GM19438 (cell line): ENCODE results near the gene TEX26.

Experiments used
- ATAC-seq: cut with Tn5 transposase; IDR thresholded peaks from one replicate; pipeline ENCODE4 v1.9.1; 2021; ENCODE audit warnings: low read depth; ENCODE audit not compliant: unreplicated experiment

TEX26 gene

DNA sequence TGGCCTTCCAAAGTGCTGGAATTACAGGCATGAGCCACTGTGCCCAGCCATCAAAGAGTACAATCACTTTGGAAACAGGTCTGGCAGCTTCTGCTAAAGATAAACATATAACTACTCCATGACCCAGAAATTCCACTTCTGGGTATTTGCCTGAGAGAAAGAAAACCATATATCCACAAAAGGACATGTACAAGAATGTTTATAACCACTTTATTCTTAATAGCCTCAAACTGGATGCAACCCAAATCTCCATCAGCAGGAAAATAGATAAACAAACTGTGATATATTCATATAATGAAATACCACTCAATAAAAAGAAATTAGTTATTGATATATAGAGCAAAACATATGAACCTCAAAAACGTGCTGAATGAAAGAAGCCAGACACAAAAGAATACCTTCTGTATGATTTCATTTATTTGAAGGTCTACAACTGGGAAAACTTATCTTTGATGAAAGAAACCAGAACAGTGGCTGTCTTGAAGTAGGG, 40.5 kb downstream of the TEX26 start:
- no peak for ATAC-seq

DNA sequence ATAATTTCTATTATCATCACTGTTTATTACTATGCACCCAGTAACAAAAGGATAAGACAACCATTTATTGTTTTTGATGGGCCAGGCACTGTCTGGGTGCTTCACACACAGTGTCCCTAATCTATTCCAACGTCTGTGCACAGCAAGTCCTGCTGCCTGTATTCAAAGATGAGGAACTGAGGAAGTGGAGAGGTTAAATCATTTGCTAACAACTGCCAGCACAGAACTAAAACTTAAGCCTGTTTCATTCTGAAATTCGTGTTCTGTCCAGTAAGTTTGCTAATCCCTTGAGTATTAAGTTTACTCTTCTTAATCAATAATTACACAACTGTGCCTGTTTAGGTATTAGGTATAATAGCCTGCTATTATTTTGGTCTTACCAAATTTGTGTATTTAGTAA, 41.9 kb downstream of the TEX26 start:
- no peak for ATAC-seq

DNA sequence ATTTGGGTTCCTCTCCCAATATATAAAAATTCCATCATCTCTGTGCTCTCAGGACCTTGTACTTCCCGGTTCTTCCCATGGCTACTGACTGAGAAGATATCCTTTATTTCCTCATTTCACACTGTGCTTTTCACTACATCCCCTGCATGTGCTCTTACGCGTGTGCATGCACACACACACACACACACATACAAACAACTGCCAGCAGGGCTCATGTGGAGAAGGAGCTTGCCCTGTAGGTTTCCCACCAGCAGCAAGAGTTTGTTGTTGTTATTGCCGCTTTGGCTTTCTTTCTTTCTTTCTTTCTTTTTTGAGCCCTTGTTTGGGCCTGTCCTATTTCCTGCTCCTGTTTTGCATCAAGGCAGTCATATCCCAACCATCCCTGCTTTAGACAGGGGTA, 43.6 kb downstream of the TEX26 start:
- no peak for ATAC-seq

DNA sequence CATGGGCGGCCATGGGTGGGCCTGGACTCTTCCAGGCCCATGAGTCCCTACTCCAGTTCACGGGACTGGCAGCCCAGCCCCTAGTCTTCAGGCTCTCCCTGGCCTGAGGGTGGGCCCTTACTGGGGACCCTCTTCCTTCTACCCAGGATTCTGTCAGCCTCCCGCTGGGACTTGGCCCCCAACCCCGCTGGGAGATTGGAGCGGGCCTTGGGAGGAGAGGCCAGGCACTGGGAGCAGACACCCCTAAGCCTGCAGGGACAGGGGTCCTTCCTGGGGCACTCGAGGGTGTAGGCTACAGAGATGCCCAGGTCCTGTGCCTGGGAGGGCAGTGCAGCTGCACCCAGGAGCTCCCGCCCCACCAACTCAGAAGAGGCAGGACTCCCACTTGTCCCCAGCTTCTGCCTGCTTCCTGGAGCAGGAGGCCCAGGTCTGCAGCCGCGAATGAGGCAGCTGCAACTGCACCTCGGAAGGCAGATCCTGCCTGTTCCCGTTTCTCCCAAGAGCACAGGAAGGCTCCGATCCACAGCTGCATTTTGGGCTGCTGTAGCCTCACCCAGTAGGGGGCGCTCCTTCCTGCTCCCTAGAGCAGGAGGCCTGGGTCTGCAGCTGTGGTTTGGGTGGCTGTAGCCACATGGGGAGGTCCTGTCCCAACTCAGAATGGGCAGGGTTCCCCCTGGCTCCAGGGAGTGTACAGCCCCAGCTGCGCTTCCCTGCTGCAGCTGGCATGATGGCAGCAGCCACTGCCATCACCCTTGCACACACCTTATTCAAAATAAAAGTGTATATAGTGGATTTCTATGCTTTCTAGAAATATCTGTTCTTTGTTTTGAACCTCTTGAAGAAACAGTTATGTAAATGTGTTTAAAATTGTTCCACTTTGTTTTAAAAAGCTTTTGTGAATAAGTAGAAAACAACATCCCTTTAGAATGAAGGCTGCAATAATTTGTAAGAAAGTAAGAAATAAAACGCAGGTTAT, 46.8 kb downstream of the TEX26 start:
- no peak for ATAC-seq

DNA sequence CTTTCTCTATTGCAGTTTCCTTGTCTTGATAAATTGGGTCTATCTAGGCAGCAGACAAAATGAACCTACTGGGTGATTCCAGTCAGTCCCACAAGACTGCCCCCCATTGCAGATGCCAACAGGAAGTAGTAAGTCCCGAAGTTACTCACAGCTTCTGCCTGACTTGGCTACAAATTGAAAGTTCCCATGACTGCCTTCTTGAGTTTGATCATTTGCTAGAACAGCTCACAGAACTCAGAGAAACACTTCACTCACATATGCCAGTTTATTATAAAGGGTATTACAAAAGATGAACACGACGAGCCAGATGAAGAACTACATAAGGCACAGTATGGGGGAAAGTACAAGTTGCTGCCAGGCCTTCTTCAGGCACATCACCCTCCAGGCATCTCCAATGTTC, 50.0 kb downstream of the TEX26 start:
- ATAC-seq, result no peak

DNA sequence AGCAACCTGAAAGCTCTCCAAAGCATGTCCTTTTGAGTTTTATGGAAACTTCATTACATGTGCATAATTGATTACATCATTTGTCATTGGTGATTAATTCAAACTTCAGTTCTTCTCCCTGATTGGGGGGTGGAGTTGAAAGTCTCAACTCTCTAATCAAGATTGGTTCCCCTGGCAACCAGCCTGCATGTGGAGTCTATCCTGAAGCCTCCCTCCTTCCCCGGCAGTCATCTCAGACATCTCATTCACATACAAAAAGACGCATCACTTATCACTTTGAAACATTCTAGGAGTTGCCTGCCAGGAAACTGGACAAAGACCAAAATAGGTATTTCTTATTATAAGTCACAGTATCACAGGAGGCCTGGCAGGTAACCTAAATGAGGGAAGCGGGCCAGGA, 50.5 kb downstream of the TEX26 start:
- no peak for ATAC-seq

DNA sequence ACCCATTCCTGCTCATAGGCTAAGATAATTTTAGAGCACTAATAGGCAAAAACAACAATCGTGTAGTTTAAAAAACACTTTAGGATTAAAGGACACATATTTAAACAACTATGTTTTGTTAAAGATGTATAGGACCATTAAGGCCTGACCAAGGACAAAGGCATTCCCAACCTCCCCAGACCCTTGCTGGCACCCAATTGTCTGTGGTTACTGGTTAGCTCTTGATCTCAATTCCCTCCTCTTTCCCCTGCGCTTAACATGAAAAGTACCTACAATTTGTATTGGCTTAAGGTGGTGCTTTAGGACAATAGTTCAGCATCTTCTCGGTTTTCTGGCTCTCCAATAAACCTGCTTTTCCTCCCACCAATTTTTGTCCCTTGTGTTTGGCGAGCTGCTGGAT, 51.0 kb downstream of the TEX26 start:
- ATAC-seq, result no peak

DNA sequence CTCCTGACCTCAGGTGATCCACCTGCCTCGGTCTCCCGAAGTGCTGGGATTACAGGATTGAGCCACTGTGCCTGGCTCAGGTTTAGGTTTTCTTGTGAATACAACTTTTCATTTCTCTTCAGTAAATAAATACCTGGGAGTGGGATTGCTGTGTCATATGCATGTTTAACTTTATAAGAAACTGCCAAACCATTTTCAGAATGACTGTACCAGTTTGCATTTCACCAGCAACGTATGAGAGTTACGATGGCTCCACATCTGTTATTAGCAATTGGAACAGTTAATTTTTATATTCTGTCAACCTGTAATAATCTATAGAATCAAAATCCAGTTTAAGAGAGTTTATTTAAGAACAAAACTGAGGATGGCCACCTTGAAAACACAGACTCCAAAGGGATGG, 52.2 kb downstream of the TEX26 start:
- no peak for ATAC-seq

DNA sequence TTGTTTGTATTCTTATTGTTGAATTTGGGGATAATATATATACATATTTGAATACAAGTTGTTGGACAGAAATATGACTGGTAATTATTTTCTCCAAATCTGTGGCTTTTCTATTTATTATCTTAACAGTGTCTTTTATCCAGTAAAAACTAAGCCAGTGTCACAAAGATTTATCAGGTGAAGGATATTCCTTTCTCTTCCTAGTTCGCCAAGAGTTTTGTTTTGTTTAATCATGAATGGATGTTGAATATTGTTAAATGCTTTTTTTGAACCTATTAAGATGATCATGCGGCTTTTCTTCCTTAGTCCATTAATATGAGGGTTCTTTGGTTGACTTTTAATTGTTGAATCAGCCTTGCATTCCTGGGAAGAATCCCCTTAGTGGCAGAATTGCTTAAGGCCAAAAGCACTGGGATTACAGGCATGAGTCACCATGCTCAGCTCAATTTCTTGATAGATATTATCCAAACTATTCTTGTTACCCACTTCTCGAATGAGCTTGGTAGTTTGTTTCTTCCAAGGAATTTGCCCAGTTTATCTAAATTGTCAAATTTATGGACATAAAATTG, 53.3 kb downstream of the TEX26 start:
- ATAC-seq, result no peak

DNA sequence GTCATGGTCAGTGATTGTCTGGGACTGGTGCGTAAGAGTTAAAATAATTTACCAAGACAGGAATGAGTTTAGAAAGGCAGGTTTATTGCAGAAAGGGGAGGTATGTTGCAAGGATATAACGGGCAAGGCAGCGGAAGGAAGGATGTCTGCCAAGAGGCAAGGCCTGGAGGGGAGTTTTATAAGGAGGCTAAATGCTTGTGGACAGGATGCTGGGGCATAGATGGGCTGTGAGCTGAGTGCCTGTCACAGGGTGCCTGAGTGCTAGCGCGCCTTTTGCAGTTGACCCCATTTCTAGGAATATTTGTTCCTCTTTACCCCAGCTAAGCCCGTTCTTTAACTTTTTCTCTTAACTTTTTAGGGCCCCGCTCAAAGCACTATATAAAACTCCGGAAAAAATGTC, 58.7 kb downstream of the TEX26 start:
- ATAC-seq, result no peak

DNA sequence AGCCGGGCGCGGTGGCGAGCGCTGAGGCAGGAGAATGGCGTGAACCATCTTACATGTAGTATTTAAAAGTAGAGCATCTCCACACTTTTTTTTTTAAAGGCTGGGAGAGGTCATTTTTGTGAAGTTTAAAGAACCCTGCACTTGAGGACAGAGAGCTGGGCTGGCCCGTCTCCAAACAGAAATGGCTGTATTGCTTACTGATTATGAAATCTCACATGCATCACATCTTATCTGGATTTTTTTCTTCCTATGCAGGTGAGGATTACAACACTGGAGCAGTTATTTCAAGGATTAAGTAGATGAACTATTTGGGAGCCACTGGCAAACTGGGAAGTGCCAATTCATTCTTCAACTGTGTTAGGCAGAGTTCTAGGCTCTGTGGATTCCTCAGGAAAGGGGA, 59.5 kb downstream of the TEX26 start:
- ATAC-seq, result no peak

DNA sequence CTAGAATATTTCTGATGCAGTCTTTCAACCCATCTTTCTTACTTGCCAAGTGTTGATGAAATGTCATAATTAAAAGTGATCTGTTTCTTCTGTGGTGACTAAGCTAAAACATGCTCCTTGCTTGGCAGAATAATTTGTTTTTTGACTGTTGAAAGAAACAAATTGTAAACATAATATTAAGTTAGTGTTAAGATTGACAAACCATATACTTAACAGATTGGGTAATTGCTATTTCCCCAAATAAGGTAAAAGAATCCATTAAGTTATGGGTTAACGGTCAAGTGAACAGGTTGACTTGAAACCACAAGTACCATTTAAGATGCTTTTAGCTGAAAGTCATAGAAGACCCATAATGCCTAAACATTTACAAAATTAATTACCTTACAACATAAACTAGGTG, 62.9 kb downstream of the TEX26 start:
- ATAC-seq, result no peak

DNA sequence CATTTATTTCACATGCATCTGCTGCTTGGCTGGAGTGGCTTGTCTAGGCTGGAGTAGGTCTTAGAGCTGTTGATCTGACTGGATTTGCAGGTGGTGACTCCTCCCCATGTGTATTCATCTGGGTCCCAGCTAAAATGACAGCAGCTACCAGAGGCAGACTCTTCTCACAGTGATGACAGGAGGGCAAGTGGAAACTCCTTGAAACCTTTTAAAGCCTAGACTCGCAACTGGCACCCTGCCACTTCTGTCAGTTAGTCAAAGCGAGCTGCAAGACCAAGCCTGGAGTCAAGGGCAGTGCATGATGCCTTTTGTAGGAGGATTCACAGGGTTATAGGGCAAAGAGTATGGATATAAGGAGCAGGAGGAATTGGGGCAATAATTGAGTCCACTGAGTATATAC, 65.2 kb downstream of the TEX26 start:
- ATAC-seq, result no peak

DNA sequence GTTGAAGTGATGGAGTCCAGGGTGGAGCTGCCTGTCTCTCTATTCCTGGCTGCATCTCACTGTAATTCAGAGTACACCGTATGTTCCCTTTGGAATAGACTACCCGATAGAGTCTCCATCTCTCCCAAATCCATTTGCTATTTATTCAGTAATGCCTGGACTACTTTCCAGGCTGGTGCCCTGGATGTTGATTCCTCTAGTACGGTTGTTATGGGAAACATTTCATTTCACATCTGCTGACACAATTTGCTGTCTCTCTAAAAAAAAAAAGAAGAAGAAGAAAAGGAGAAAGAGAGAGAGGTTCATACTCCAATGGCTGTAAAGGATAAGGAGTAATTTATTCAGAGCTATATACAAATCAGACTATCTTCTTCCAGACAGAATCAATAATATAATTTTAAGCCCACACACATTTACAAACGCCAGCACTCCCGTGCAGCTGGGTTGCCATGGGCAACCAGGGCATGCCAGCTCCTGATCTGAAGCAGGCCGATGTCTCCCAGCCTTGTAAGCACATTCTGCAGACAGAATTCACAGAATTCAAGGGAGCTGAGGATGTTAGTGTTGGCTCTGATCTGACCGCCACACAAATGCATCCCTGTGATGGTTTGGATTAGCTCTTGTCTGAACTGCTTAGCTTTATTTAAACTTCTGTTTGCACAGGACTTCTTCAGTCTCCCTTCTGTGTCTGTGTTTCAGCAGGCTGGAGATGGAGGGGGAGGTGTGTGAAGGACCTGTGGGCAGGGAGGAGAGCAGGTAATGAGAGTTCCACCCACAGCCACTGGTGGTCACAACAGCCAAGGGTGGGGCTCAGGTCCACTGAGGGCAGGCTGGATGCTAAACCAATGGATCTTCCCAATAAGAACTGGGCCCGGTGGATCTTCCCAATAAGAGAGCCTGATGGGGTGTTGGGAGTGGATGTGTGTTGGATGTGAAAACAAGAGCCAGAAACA, 66.0 kb downstream of the TEX26 start:
- ATAC-seq, result no peak

DNA sequence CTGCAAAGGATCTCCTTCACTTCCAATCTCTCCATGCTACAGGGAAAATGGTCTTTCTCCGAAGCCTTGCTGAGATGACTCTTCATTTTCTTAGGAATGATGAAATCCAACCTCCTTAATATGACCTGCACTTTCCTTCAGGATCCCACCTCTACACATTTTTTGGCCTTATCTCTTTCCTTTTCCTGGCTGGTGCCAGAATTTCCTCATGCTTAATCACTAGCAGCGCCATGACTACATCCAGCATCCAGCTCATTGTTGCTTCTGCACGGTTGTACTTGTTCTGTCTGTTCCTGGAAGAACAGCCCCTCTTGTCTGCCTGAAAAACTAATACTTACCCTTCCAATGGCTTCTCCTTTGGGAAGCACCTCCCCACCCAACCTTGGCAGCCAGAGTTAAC, 68.4 kb downstream of the TEX26 start:
- ATAC-seq, result no peak

DNA sequence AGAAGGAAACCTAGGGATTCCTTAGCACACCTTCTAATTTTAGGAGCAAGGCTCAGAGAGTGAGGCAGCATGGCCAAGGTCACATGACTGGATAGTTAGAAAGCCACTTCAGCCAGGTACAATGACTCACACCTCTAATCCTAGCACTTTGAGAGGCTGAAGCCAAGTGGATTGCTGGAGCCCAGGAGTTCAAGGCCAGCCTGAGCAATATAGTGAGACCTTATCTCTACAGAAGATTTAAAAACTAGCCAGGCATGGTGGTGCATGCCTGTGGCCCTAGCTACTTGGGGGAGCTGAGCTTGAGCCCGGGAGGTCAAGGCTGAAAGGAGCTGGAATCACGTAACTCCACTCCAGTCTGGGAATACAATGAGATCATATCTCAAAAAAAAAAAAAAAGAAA, 69.2 kb downstream of the TEX26 start:
- ATAC-seq, result no peak

DNA sequence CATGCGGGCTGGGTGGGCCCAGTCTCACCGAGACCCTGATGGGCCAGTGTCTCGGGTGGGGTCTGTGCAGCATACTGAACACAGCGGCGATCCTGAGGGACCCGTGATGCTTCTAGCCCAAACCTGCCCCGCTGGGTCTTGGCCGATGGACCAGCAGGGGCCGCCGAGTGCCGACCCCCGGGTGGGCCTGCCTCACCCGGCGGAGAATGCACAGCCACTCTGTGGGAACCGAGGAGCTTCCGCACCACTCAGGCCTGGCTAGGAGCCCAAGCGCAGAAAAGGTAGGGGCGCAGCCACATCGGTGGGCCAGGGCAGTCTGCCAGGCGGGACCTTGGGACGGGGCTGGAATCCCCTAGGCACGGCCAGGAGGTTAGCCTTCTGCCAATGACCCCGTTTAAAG, 72.6 kb downstream of the TEX26 start:
- ATAC-seq, result no peak

DNA sequence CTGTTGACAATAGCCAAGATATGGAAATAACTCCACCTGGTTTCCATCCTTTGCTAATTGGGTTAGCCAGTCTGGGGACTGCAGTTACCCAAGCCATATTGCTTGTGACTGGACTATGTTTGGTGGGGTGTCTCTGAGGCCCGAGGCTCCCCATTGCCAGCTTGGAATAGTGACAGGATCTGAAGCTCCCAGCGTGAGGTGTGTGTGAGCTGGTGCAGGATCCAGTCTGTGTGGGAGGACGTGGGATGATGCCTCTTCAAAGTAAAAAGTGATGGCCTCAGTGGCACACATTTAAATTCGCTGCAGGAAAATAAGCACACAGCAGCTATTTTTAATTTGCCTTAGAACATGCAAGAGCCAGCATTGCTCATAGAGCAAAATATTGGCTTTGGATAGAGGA, 75.0 kb downstream of the TEX26 start:
- ATAC-seq, result no peak

DNA sequence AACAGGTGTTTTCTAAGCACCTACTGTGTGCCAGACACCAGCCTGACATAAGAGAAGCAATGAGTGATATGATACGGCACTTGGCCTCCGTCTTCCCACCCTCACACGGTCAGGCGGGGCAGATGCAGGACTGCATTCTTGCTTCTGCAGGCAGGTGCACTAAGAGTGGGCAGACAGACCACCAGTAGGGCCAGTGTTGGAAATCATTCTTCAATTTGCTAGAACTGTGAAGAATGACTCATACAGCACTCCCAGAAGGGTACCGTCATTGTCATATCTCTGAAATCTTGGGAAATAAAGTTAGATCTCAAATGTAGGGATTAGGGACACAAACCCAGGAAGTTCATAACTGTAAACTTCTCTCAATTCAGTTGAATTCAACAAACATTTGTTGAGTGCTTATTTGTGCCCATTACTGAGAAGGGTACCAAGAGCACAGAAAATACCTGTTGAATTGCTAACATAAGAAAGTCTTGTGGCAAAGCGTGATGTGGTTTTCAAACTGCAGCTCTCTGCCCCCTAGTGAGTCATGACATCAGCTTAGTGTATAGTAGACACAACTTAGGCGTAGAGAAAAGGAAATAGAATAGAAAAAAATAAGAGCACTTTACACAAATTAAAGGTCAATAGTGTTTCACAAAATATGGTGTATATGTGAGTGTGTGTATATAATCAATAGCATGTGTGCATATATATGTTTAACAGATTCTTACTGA, 76.1 kb downstream of the TEX26 start:
- ATAC-seq, result no peak

DNA sequence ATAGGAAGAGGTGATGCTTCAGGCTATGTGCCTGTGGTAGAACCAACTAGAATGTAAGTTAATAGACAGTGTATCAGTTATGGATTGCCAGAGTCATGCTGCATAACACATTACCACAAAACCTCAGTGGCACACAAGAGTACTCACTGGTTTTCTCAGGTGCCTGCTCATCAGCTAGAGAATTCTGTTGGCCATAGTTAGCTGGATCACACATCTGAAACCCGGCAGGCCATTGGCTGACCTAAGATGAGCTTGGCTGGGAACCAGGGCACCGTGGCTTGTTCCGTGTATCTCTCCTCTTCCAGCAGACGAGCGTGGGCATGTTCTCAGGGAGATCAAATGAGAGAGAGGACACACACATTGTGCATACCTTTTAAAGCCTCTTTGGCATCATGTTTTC, 76.7 kb downstream of the TEX26 start:
- ATAC-seq, result no peak
